Caco-2 (cell line): ENCODE results near the gene LRRC42. TPM values are rescaled to one million over a fixed set of nuclear protein-coding genes. Genes with fewer than 3 reads are reported as not detected.
A peak's percentile ranks its signal among the peaks of the same experiment; 100 is the strongest.

ENCODE experiments used
- BruUV-seq: library from RNA; stranded (reverse); fragments of 400-500 nt; replicated peaks from 2 replicates; lab custom pipeline; 2021; lab: Mats Ljungman, UMichigan
- CTCF ChIA-PET: fragments of 300-600 bp; sonication (Branson Sonifier 250); formaldehyde crosslinking; loops from one replicate; lab custom pipeline; 2022; ENCODE audit warnings: antibody characterized with exemption; lab: Charles Lee
- POLR2A ChIA-PET: fragments of 300-600 bp; sonication (Branson Sonifier 250); formaldehyde crosslinking; loops from one replicate; lab custom pipeline; 2022; ENCODE audit warnings: antibody characterized with exemption; lab: Charles Lee
- DNase-seq, 2 experiments: peaks; one replicate each; pipeline versions ENCODE4 v3.0.0 to v3.0.0-alpha.2; 2020 to 2022
- H3K27me3 ChIP-seq: replicated peaks from 2 replicates; pipeline ENCODE4 v1.6.0; 2011; ENCODE audit warnings: low read length; ENCODE audit not compliant: control insufficient read depth, insufficient read depth
- H3K36me3 ChIP-seq: 2 replicates; pipeline ENCODE4 v1.5.1; 2011; ENCODE audit warnings: low read length; ENCODE audit not compliant: control insufficient read depth, insufficient read depth
- H3K4me1 ChIP-seq: fragments of 250-450 bp; sonication (Bioruptor Pico); 2 replicates; pipeline ENCODE4 v1.5.1; 2020; ENCODE audit warnings: mild to moderate bottlenecking
- H3K4me3 ChIP-seq: 2 replicates; pipeline ENCODE4 v1.5.1; 2011; ENCODE audit warnings: low read depth, mild to moderate bottlenecking, control low read depth, low read length
- H3K9me3 ChIP-seq: fragments of 250-450 bp; sonication (Bioruptor Pico); 2 replicates; pipeline ENCODE4 v1.5.1; 2020; ENCODE audit warnings: mild to moderate bottlenecking, moderate library complexity
- H3K27ac Mint-ChIP-seq: one replicate; pipeline ENCODE4 v1.8.0; 2022; ENCODE audit warnings: mixed read lengths; ENCODE audit not compliant: unreplicated experiment
- H3K27me3 Mint-ChIP-seq: one replicate; pipeline ENCODE4 v1.8.0; 2022; ENCODE audit warnings: mixed read lengths; ENCODE audit not compliant: insufficient read depth, unreplicated experiment
- H3K36me3 Mint-ChIP-seq: one replicate; pipeline ENCODE4 v1.8.0; 2022; ENCODE audit warnings: mild to moderate bottlenecking, mixed read lengths; ENCODE audit not compliant: insufficient read depth, unreplicated experiment
- H3K4me1 Mint-ChIP-seq: one replicate; pipeline ENCODE4 v1.8.0; 2022; ENCODE audit warnings: low read depth, mixed read lengths; ENCODE audit not compliant: unreplicated experiment
- H3K4me3 Mint-ChIP-seq: one replicate; pipeline ENCODE4 v1.8.0; 2022; ENCODE audit warnings: mild to moderate bottlenecking, moderate library complexity, mixed read lengths; ENCODE audit not compliant: unreplicated experiment
- H3K9me3 Mint-ChIP-seq: one replicate; pipeline ENCODE4 v1.8.0; 2022; ENCODE audit warnings: mixed read lengths; ENCODE audit not compliant: unreplicated experiment
- CTCF ChIP-seq, 2 experiments: fragments of 200-600 bp in 1 of 2; IDR thresholded peaks; 1 replicate in 1 of 2; 2 replicates in 1 of 2; pipeline versions ENCODE4 v1.5.1 to v1.8.0; 2011 to 2022; ENCODE audit warnings: antibody characterized with exemption in 1 of 2, control low read depth in 1 of 2, inconsistent platforms in 1 of 2, low read depth in 1 of 2, low read length in 1 of 2, mild to moderate bottlenecking in 1 of 2, moderate library complexity in 1 of 2; ENCODE audit not compliant: insufficient read depth in 1 of 2, severe bottlenecking in 1 of 2, unreplicated experiment in 1 of 2
- intact Hi-C: fragments of 100-400 bp; cut with micrococcal nuclease; formaldehyde crosslinking; loops from one replicate; pipeline ENCODE4 v1.10.0; 2022; ENCODE audit not compliant: unreplicated experiment
- total RNA-seq: library from RNA; stranded (reverse); gene quantifications from 2 replicates; pipeline ENCODE4 v1.2.3, GENCODE V29; 2022

LRRC42 gene
- total RNA-seq, 1 experiment from 2014 or later = 38.9 TPM

GRCh38 chr1:53899206-53899628 is 46.9 kb upstream of the LRRC42 start:
- Mint-ChIP-seq H3K4me1 (peaks cover 31% of the 10 kb centered on the region), H3K27ac (no peak overlapping the region), H3K36me3 (peaks cover 7% of the 10 kb centered on the region), H3K27me3 (no peaks in the 10 kb centered on the region), H3K4me3 (no peak overlapping the region), H3K9me3 (no peaks in the 10 kb centered on the region)
- TF ChIP-seq CTCF (IDR thresholded peaks at IDR 0.05; ENCODE audit: insufficient read depth in 1 of 2, low read depth in 1 of 2, low read length in 1 of 2, severe bottlenecking in 1 of 2, unreplicated experiment in 1 of 2) = no peak
- BruUV-seq = no TSS peak
- ChIA-PET CTCF (interaction anchor here (1.0 kb wide), 1 partner anchor 48 kb away, joined by 3 read pairs; no protein-coding TSS in a partner anchor), POLR2A (no interaction called here)
- Histone ChIP-seq H3K36me3 (no peaks in the 10 kb centered on the region), H3K27me3 (no peaks in the 10 kb centered on the region), H3K9me3 (no peaks in the 10 kb centered on the region), H3K4me3 (no peak overlapping the region), H3K4me1 (peaks cover 22% of the 10 kb centered on the region)
- no peak for DNase-seq
- intact Hi-C loops = no loop called here

- ChIA-PET CTCF (no interaction called here), POLR2A (no interaction called here)
- Mint-ChIP-seq H3K4me1 (peaks cover 28% of the 10 kb centered on the region), H3K4me3 (no peak overlapping the region), H3K27me3 (no peaks in the 10 kb centered on the region), H3K36me3 (peaks cover 7% of the 10 kb centered on the region), H3K9me3 (no peaks in the 10 kb centered on the region), H3K27ac (no peak overlapping the region)
- Histone ChIP-seq H3K9me3 (no peaks in the 10 kb centered on the region), H3K4me1 (peaks cover 17% of the 10 kb centered on the region), H3K36me3 (no peaks in the 10 kb centered on the region), H3K27me3 (no peaks in the 10 kb centered on the region), H3K4me3 (no peak overlapping the region)
- DNase-seq = no peak
- TF ChIP-seq CTCF (IDR thresholded peaks at IDR 0.05; ENCODE audit: insufficient read depth in 1 of 2, low read depth in 1 of 2, low read length in 1 of 2, severe bottlenecking in 1 of 2, unreplicated experiment in 1 of 2) = no peak
- intact Hi-C loops = no loop called here
- no TSS peak for BruUV-seq
Observed at GRCh38 chr1:53899708-53900107, 46.4 kb upstream of the LRRC42 start.

- H3K4me1 Mint-ChIP-seq = peaks cover 20% of the 10 kb centered on the region
- no peaks in the 10 kb centered on the region for H3K27me3 ChIP-seq
- TF ChIP-seq CTCF (IDR thresholded peaks at IDR 0.05; ENCODE audit: insufficient read depth in 1 of 2, low read depth in 1 of 2, low read length in 1 of 2, severe bottlenecking in 1 of 2, unreplicated experiment in 1 of 2) = no peak
- no TSS peak for BruUV-seq
- H3K27ac Mint-ChIP-seq = peak overlapping the region; percentile 77
- intact Hi-C loops = loop anchor here (2.0 kb wide), 1 partner anchor 16 kb away; no protein-coding TSS in a partner anchor
- H3K9me3 ChIP-seq = no peaks in the 10 kb centered on the region
- H3K36me3 Mint-ChIP-seq = peaks cover 7% of the 10 kb centered on the region
- H3K36me3 ChIP-seq = no peaks in the 10 kb centered on the region
- no peaks in the 10 kb centered on the region for H3K27me3 Mint-ChIP-seq
- H3K4me3 ChIP-seq = no peak overlapping the region
- peak overlapping the region; percentile 45 for H3K4me3 Mint-ChIP-seq
- DNase-seq = peak; percentile 37 to 51
- CTCF ChIA-PET = no interaction called here
- POLR2A ChIA-PET = interaction anchor here (0.7 kb wide), 1 partner anchor 46 kb away, joined by 4 read pairs; no protein-coding TSS in a partner anchor
- peaks cover 34% of the 10 kb centered on the region for H3K4me1 ChIP-seq
- H3K9me3 Mint-ChIP-seq = no peaks in the 10 kb centered on the region
Observed at GRCh38 chr1:53902235-53903138, 43.7 kb upstream of the LRRC42 start.
